OCI-LY1 (cell line): ENCODE data around the gene MAP7.

ENCODE experiments used
- H2AFZ ChIP-seq: fragments of 200-600 bp; sonication (generic), shearing (Covaris generic); 2 replicates; pipeline ENCODE4 v1.6.0; 2014; ENCODE audit warnings: antibody characterized with exemption, mild to moderate bottlenecking, low read length
- H3F3A ChIP-seq: fragments of 200-600 bp; sonication (generic), shearing (Covaris generic); 2 replicates; pipeline ENCODE4 v1.6.0; 2014; ENCODE audit warnings: mild to moderate bottlenecking, antibody characterized with exemption, low read length, moderate library complexity; ENCODE audit not compliant: insufficient read depth
- H3K27ac ChIP-seq: fragments of 200-600 bp; sonication (generic); 2 replicates; pipeline ENCODE4 v1.5.1; 2014; ENCODE audit warnings: low read length, mixed run types, mild to moderate bottlenecking, low read depth; ENCODE audit not compliant: poor library complexity, severe bottlenecking
- H3K27me3 ChIP-seq: fragments of 200-600 bp; sonication (generic); 2 replicates; pipeline ENCODE4 v1.6.0; 2014; ENCODE audit warnings: antibody characterized with exemption, mild to moderate bottlenecking, low read length, moderate library complexity; ENCODE audit not compliant: insufficient read depth
- H3K36me3 ChIP-seq: fragments of 200-600 bp; sonication (generic); 2 replicates; pipeline ENCODE4 v1.6.1; 2014; ENCODE audit warnings: mild to moderate bottlenecking, antibody characterized with exemption, low read length, moderate library complexity, mixed read lengths; ENCODE audit not compliant: insufficient read depth
- H3K4me1 ChIP-seq: fragments of 200-600 bp; sonication (generic); 2 replicates; pipeline ENCODE4 v1.5.1; 2014; ENCODE audit warnings: mild to moderate bottlenecking, low read length, moderate library complexity; ENCODE audit not compliant: insufficient read depth, severe bottlenecking
- H3K4me2 ChIP-seq: fragments of 200-600 bp; sonication (generic), shearing (Covaris generic); 2 replicates; pipeline ENCODE4 v1.6.1; 2014; ENCODE audit warnings: low read length
- H3K4me3 ChIP-seq: fragments of 200-600 bp; sonication (generic); 2 replicates; pipeline ENCODE4 v1.5.1; 2014; ENCODE audit warnings: low read length, low read depth, mild to moderate bottlenecking, mixed read lengths; ENCODE audit not compliant: poor library complexity, severe bottlenecking
- H3K79me2 ChIP-seq: fragments of 200-600 bp; shearing (Covaris generic); 2 replicates; pipeline ENCODE4 v1.6.1; 2016; ENCODE audit warnings: mixed run types, low read length, mixed read lengths; ENCODE audit not compliant: insufficient read depth
- H3K9ac ChIP-seq: fragments of 200-600 bp; sonication (generic), shearing (Covaris generic); 2 replicates; pipeline ENCODE4 v1.6.1; 2014; ENCODE audit warnings: mild to moderate bottlenecking, low read length, mixed read lengths
- H3K9me2 ChIP-seq: fragments of 200-600 bp; sonication (generic), shearing (Covaris generic); 2 replicates; pipeline ENCODE4 v1.6.1; 2014; ENCODE audit warnings: low read depth, mild to moderate bottlenecking, low read length, mixed read lengths
- H3K9me3 ChIP-seq: fragments of 200-600 bp; shearing (Covaris generic); 2 replicates; pipeline ENCODE4 v1.6.1; 2014; ENCODE audit warnings: low read length, mixed read lengths
- H4K20me1 ChIP-seq: fragments of 200-600 bp; sonication (generic), shearing (Covaris generic); 2 replicates; pipeline ENCODE4 v1.6.0; 2016; ENCODE audit warnings: mild to moderate bottlenecking, low read length; ENCODE audit not compliant: insufficient read depth
- CTCF ChIP-seq: fragments of 200-600 bp; sonication (generic), shearing (Covaris generic); IDR thresholded peaks from 2 replicates; pipeline ENCODE4 v1.5.1; 2017; ENCODE audit warnings: mild to moderate bottlenecking, antibody characterized with exemption, low read length, moderate library complexity, mixed read lengths
- EZH2 ChIP-seq: fragments of 200-600 bp; sonication (generic), shearing (Covaris generic); IDR thresholded peaks from 2 replicates; pipeline ENCODE4 v1.8.0; 2017; ENCODE audit warnings: borderline replicate concordance, mixed run types, mild to moderate bottlenecking, antibody characterized with exemption, low read length, moderate library complexity, mixed read lengths

Gene MAP7

GRCh38 chr6:136359851-136360250 is 190.4 kb downstream of the MAP7 start:
- Histone ChIP-seq H3K36me3 (no peaks in the 10 kb centered on the region), H3K27me3 (no peaks in the 10 kb centered on the region), H3K4me2 (no peak overlapping the region), H3K27ac (no peak overlapping the region), H3K9me2 (no peaks in the 10 kb centered on the region), H3K9ac (no peak overlapping the region), H3K4me3 (no peak overlapping the region), H3F3A (no peaks in the 10 kb centered on the region), H3K79me2 (no peaks in the 10 kb centered on the region), H3K4me1 (no peaks in the 10 kb centered on the region), H2AFZ (no peak overlapping the region), H3K9me3 (no peaks in the 10 kb centered on the region), H4K20me1 (no peaks in the 10 kb centered on the region)
- no peak for TF ChIP-seq CTCF
- TF ChIP-seq EZH2: no peak

GRCh38 chr6:136351518-136352110 is 198.6 kb downstream of the MAP7 start:
- H2AFZ ChIP-seq: no peak overlapping the region
- H3K79me2 ChIP-seq: no peaks in the 10 kb centered on the region
- no peaks in the 10 kb centered on the region for H3K9me3 ChIP-seq
- no peaks in the 10 kb centered on the region for H3F3A ChIP-seq
- H3K27ac ChIP-seq: no peak overlapping the region
- H3K4me1 ChIP-seq: no peaks in the 10 kb centered on the region
- TF ChIP-seq EZH2 (no peak), CTCF (no peak)
- no peaks in the 10 kb centered on the region for H3K9me2 ChIP-seq
- H3K4me2 ChIP-seq: no peak overlapping the region
- H3K27me3 ChIP-seq: no peaks in the 10 kb centered on the region
- no peak overlapping the region for H3K4me3 ChIP-seq
- H3K36me3 ChIP-seq: no peaks in the 10 kb centered on the region
- H4K20me1 ChIP-seq: no peaks in the 10 kb centered on the region
- H3K9ac ChIP-seq: no peak overlapping the region

- Histone ChIP-seq H3K4me3 (no peak overlapping the region), H4K20me1 (no peaks in the 10 kb centered on the region), H3K4me2 (no peak overlapping the region), H3F3A (no peaks in the 10 kb centered on the region), H3K4me1 (no peaks in the 10 kb centered on the region), H3K79me2 (no peaks in the 10 kb centered on the region), H3K27me3 (no peaks in the 10 kb centered on the region), H3K36me3 (no peaks in the 10 kb centered on the region), H3K9ac (no peak overlapping the region), H3K27ac (no peak overlapping the region), H2AFZ (no peak overlapping the region), H3K9me3 (no peaks in the 10 kb centered on the region), H3K9me2 (no peaks in the 10 kb centered on the region)
- TF ChIP-seq CTCF: no peak
- TF ChIP-seq EZH2: no peak
Observed at GRCh38 chr6:136350914-136351313, 199.3 kb downstream of the MAP7 start.
